Right kidney (tissue), 1 donor: ENCODE measurements around the gene GJB5.

ENCODE experiments used
- DNase-seq: peaks from one replicate; pipeline ENCODE4 v3.0.0-alpha.2; 2016

The GJB5 gene

GRCh38 chr1:34795916-34796315 is 41.1 kb downstream of the GJB5 start:
- DNase-seq, result no peak

- no peak for DNase-seq
These were observed 42.1 kb downstream of the GJB5 start for GRCh38 chr1:34796990-34797389.

GRCh38 chr1:34800214-34800613 is 45.4 kb downstream of the GJB5 start:
- no peak for DNase-seq

- DNase-seq, result no peak
These were observed 48.9 kb downstream of the GJB5 start for GRCh38 chr1:34803770-34804169.

- no peak for DNase-seq
These were observed 51.5 kb downstream of the GJB5 start for GRCh38 chr1:34806396-34806795.
